Left lung (tissue), 10 donors: Measurements from ENCODE around the gene KSR1. TPM values are rescaled to one million over a fixed set of nuclear protein-coding genes. Genes with fewer than 3 reads are reported as not detected.
A peak's percentile ranks its signal among the peaks of the same experiment; 100 is the strongest.

ENCODE experiments used
- ATAC-seq: fragments of 200-7000 bp; cut with Tn5 transposase; one replicate; pipeline ENCODE4 v1.9.1; 2020; ENCODE audit warnings: moderate library complexity
- DNase-seq, 4 donors: peaks; one replicate each; pipeline ENCODE4 v3.0.0-alpha.2; 2013 to 2020
- H3K27ac ChIP-seq, 2 donors: fragments of 200-600 bp; sonication (generic) in 1 of 2; one replicate each; pipeline versions ENCODE4 v1.5.0 to v1.8.0; 2020 to 2021
- H3K27me3 ChIP-seq, 2 donors: fragments of 200-600 bp; sonication (generic) in 1 of 2; one replicate each; pipeline versions ENCODE4 v1.5.0 to v1.8.0; 2020 to 2021
- H3K36me3 ChIP-seq, 2 donors: fragments of 200-600 bp; sonication (generic) in 1 of 2; one replicate each; pipeline versions ENCODE4 v1.5.0 to v1.8.0; 2020 to 2021
- H3K4me1 ChIP-seq, 2 donors: fragments of 200-600 bp; one replicate each; pipeline ENCODE4 v1.8.0; 2021
- H3K4me3 ChIP-seq, 2 donors: fragments of 200-600 bp; sonication (generic) in 1 of 2; one replicate each; pipeline versions ENCODE4 v1.5.0 to v1.8.0; 2020 to 2021; ENCODE audit warnings: mild to moderate bottlenecking in 1 of 2
- H3K9me3 ChIP-seq, 2 donors: fragments of 200-600 bp; sonication (generic) in 1 of 2; one replicate each; pipeline versions ENCODE4 v1.5.0 to v1.8.0; 2020 to 2021
- intact Hi-C, 2 donors: fragments of 100-400 bp; cut with DNase I; formaldehyde crosslinking; loops; one replicate each; pipeline versions ENCODE4 v1.11.2 to v1.14.2; 2022
- polyA plus RNA-seq, 6 donors: library from polyadenylated mRNA; unstranded; fragments of 120-200 nt; gene quantifications; one replicate each; pipeline ENCODE4 v1.2.1, GENCODE V29; 2013; ENCODE audit not compliant: insufficient read length in 6 of 6
- total RNA-seq, 2 donors: library from RNA; stranded (reverse); fragmentation: NEBNext Ultra II Directional; extraction: Animal tissue kit (Norgen Biotek cat#: 25700); gene quantifications; one replicate each; pipeline ENCODE4 v1.2.1, GENCODE V29; 2021
- TF ChIP-seq, protein P1 (sequence below), 2 donors: fragments of 200-600 bp; sonication (generic) in 1 of 2; IDR thresholded peaks; one replicate each; pipeline versions ENCODE4 v1.5.0 to v1.8.0; 2021; ENCODE audit warnings: antibody characterized with exemption in 2 of 2
- donor health status: DM: no; HTN: yes; CAD: no.
- donor health status: DM: no; HTN: no; CAD: no.

Gene KSR1
- total and polyA plus RNA-seq, 8 donors = 35.0 to 70.0 (median 62.5) TPM

- TF ChIP-seq, protein P1, sequence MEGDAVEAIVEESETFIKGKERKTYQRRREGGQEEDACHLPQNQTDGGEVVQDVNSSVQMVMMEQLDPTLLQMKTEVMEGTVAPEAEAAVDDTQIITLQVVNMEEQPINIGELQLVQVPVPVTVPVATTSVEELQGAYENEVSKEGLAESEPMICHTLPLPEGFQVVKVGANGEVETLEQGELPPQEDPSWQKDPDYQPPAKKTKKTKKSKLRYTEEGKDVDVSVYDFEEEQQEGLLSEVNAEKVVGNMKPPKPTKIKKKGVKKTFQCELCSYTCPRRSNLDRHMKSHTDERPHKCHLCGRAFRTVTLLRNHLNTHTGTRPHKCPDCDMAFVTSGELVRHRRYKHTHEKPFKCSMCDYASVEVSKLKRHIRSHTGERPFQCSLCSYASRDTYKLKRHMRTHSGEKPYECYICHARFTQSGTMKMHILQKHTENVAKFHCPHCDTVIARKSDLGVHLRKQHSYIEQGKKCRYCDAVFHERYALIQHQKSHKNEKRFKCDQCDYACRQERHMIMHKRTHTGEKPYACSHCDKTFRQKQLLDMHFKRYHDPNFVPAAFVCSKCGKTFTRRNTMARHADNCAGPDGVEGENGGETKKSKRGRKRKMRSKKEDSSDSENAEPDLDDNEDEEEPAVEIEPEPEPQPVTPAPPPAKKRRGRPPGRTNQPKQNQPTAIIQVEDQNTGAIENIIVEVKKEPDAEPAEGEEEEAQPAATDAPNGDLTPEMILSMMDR (IDR thresholded peaks at IDR 0.05) = no peak
- H3K27me3 ChIP-seq = no peaks in the 10 kb centered on the region
- peak in 2 of 4 donors; percentile 37 to 55 for DNase-seq
- no peak for ATAC-seq
- intact Hi-C loops = no loop called here
- peaks cover 0 to 22% of the 10 kb centered on the region in 2 donors for H3K4me1 ChIP-seq
- no peak overlapping the region for H3K27ac ChIP-seq
- H3K9me3 ChIP-seq = peaks cover 0 to 6% of the 10 kb centered on the region in 2 donors
- H3K36me3 ChIP-seq = no peaks in the 10 kb centered on the region
- H3K4me3 ChIP-seq = no peak overlapping the region
Observed at GRCh38 chr17:27502526-27503324, 46.5 kb downstream of the KSR1 start.

GRCh38 chr17:27503611-27504010 is 47.4 kb downstream of the KSR1 start:
- TF ChIP-seq, protein P1 (IDR thresholded peaks at IDR 0.05) = no peak
- Histone ChIP-seq H3K36me3 (no peaks in the 10 kb centered on the region), H3K9me3 (peaks cover 0 to 6% of the 10 kb centered on the region in 2 donors), H3K27ac (no peak overlapping the region), H3K4me1 (peaks cover 0 to 20% of the 10 kb centered on the region in 2 donors), H3K27me3 (no peaks in the 10 kb centered on the region), H3K4me3 (no peak overlapping the region)
- no peak for ATAC-seq
- no peak for DNase-seq
- intact Hi-C loops = no loop called here

DNA sequence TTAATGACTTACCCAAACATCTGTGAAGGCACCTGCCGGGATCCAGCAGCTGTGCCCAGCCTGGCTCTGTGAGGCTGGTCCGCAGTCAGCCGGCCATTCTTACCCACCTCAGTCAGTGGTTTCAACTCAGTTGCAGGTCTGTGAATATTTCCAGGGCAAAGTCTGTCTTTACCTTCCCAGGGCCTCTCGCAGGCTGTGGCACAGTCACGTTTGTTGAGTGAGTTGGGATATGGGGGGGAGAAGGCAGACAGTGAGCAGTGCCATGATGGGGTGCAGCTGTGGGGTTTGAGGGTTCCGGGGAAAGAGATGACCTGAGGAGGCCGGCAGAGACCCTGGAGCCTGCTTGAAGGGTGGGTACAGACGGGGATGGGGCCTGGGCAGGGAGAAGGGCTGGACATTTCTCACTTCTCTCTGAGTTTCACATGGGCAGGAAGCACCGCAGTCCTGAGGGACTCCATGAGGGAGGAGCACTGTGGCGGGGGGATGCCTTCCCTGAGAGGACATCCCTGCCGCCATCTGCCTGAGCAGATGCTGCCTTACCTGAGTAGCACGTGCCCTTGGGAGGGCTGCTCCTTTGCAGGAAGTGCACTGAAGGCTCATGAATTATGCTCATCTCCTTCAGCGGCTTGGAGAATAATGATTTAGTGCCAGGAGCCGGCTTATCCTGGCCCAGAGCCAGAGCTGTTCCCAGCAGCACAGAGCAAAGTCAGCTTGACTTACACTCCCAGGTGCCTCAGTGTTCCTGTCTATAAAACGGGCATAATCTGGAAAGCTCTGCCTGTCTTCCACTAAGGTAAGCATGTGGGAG is 48.1 kb downstream of the KSR1 start:
- Histone ChIP-seq H3K4me3 (no peak overlapping the region), H3K4me1 (peaks cover 0 to 18% of the 10 kb centered on the region in 2 donors), H3K27ac (no peak overlapping the region), H3K27me3 (no peaks in the 10 kb centered on the region), H3K9me3 (peaks cover 0 to 6% of the 10 kb centered on the region in 2 donors), H3K36me3 (no peaks in the 10 kb centered on the region)
- ATAC-seq (no peak), DNase-seq (no peak)
- TF ChIP-seq, protein P1 (IDR thresholded peaks at IDR 0.05) = no peak
- intact Hi-C loops = no loop called here

- intact Hi-C loops = no loop called here
- Histone ChIP-seq H3K36me3 (no peaks in the 10 kb centered on the region), H3K4me3 (no peak overlapping the region), H3K9me3 (peaks cover 0 to under 1% of the 10 kb centered on the region in 2 donors), H3K27me3 (no peaks in the 10 kb centered on the region), H3K27ac (no peak overlapping the region), H3K4me1 (peaks cover 0 to 17% of the 10 kb centered on the region in 2 donors)
- DNase-seq (peak in 1 of 4 donors; percentile 10), ATAC-seq (no peak)
- TF ChIP-seq, protein P1 (IDR thresholded peaks at IDR 0.05) = no peak
Observed at GRCh38 chr17:27506348-27507218, 50.3 kb downstream of the KSR1 start.
